MCF 10A (cell line): Measurements from ENCODE around the gene MYLK. TPM values are rescaled to one million over a fixed set of nuclear protein-coding genes. Genes with fewer than 3 reads are reported as not detected.

Experiments used
- BruUV-seq: library from RNA; stranded (reverse); fragments of 400-500 nt; replicated peaks from 2 replicates; lab custom pipeline; 2021; lab: Mats Ljungman, UMichigan
- CTCF ChIA-PET: fragments of 300-600 bp; sonication (Branson Sonifier 250); formaldehyde crosslinking; extraction: SDS; loops from one replicate; lab custom pipeline; 2021; ENCODE audit warnings: antibody characterized with exemption, inconsistent platforms; lab: Yijun Ruan, JAX
- POLR2A ChIA-PET: fragments of 300-600, 350-650 bp; sonication (Branson Sonifier 250); formaldehyde crosslinking; extraction: SDS; loops from one replicate; lab custom pipeline; 2020; ENCODE audit warnings: antibody characterized with exemption, inconsistent platforms; lab: Yijun Ruan, JAX
- DNase-seq: peaks from one replicate; pipeline ENCODE4 v3.0.0-alpha.2; 2018; ENCODE audit not compliant: unreplicated experiment
- H3K27ac Mint-ChIP-seq: one replicate; pipeline ENCODE4 v1.8.0; 2022; ENCODE audit warnings: mild to moderate bottlenecking, low read depth, mixed read lengths; ENCODE audit not compliant: unreplicated experiment
- H3K27me3 Mint-ChIP-seq: one replicate; pipeline ENCODE4 v1.8.0; 2022; ENCODE audit warnings: mixed read lengths; ENCODE audit not compliant: insufficient read depth, unreplicated experiment
- H3K36me3 Mint-ChIP-seq: one replicate; pipeline ENCODE4 v1.8.0; 2022; ENCODE audit warnings: mild to moderate bottlenecking, moderate library complexity, mixed read lengths; ENCODE audit not compliant: insufficient read depth, unreplicated experiment
- H3K4me1 Mint-ChIP-seq: one replicate; pipeline ENCODE4 v1.8.0; 2022; ENCODE audit warnings: mixed read lengths; ENCODE audit not compliant: insufficient read depth, unreplicated experiment
- H3K4me3 Mint-ChIP-seq: one replicate; pipeline ENCODE4 v1.8.0; 2022; ENCODE audit warnings: mild to moderate bottlenecking, moderate library complexity, mixed read lengths; ENCODE audit not compliant: unreplicated experiment
- H3K9me3 Mint-ChIP-seq: one replicate; pipeline ENCODE4 v1.8.0; 2022; ENCODE audit warnings: mixed read lengths; ENCODE audit not compliant: unreplicated experiment
- CTCF ChIP-seq: fragments of 200-600 bp; IDR thresholded peaks from one replicate; pipeline ENCODE4 v1.8.0; 2022; ENCODE audit warnings: antibody characterized with exemption, mild to moderate bottlenecking; ENCODE audit not compliant: unreplicated experiment
- intact Hi-C: fragments of 100-400 bp; cut with micrococcal nuclease; formaldehyde crosslinking; loops from 2 replicates; pipeline ENCODE4 v1.14.1; 2022
- total RNA-seq: library from RNA; stranded (reverse); gene quantifications from 2 replicates; pipeline ENCODE4 v1.2.3, GENCODE V29; 2022

The MYLK gene
- total RNA-seq, 1 experiment from 2014 or later = 2.3 TPM

- no peak overlapping the region for H3K27ac Mint-ChIP-seq
- DNase-seq = no peak
- H3K36me3 Mint-ChIP-seq = peaks cover under 1% of the 10 kb centered on the region
- POLR2A ChIA-PET = no interaction called here
- H3K9me3 Mint-ChIP-seq = no peaks in the 10 kb centered on the region
- intact Hi-C loops = no loop called here
- TF ChIP-seq CTCF = no peak
- no TSS peak for BruUV-seq
- no peak overlapping the region for H3K4me3 Mint-ChIP-seq
- no peaks in the 10 kb centered on the region for H3K27me3 Mint-ChIP-seq
- CTCF ChIA-PET = no interaction called here
- H3K4me1 Mint-ChIP-seq = no peaks in the 10 kb centered on the region
Measured at GRCh38 chr3:123778991-123779622, 105.0 kb downstream of the MYLK start.

- ChIA-PET POLR2A (no interaction called here), CTCF (no interaction called here)
Measured at GRCh38 chr3:123778525-123778924, 105.6 kb downstream of the MYLK start.

GRCh38 chr3:123776071-123776782 is 107.9 kb downstream of the MYLK start:
- CTCF ChIA-PET = interaction anchor here (0.6 to 1.3 kb wide), 3 partner anchors 52 to 575 kb away, joined by 3 to 4 read pairs (median 3); no protein-coding TSS in a partner anchor
- no TSS peak for BruUV-seq
- Mint-ChIP-seq H3K4me3 (no peak overlapping the region), H3K36me3 (no peaks in the 10 kb centered on the region), H3K9me3 (no peaks in the 10 kb centered on the region), H3K27ac (no peak overlapping the region), H3K27me3 (no peaks in the 10 kb centered on the region), H3K4me1 (no peaks in the 10 kb centered on the region)
- POLR2A ChIA-PET = no interaction called here
- intact Hi-C loops = no loop called here
- TF ChIP-seq CTCF = no peak
- DNase-seq = no peak

More at GRCh38 chr3:123778525-123778924, 105.6 kb downstream of the MYLK start:
- no peaks in the 10 kb centered on the region for H3K27me3 Mint-ChIP-seq
- intact Hi-C loops = no loop called here
- H3K9me3 Mint-ChIP-seq = no peaks in the 10 kb centered on the region
- H3K4me1 Mint-ChIP-seq = no peaks in the 10 kb centered on the region
- H3K4me3 Mint-ChIP-seq = no peak overlapping the region
- DNase-seq = no peak
- H3K27ac Mint-ChIP-seq = no peak overlapping the region
- no peaks in the 10 kb centered on the region for H3K36me3 Mint-ChIP-seq
- no TSS peak for BruUV-seq
- no peak for TF ChIP-seq CTCF

- TF ChIP-seq CTCF = no peak
- H3K4me3 Mint-ChIP-seq = no peak overlapping the region
- no peaks in the 10 kb centered on the region for H3K9me3 Mint-ChIP-seq
- H3K27me3 Mint-ChIP-seq = no peaks in the 10 kb centered on the region
- H3K36me3 Mint-ChIP-seq = no peaks in the 10 kb centered on the region
- no peaks in the 10 kb centered on the region for H3K4me1 Mint-ChIP-seq
- no TSS peak for BruUV-seq
- intact Hi-C loops = no loop called here
- ChIA-PET POLR2A (no interaction called here), CTCF (no interaction called here)
- DNase-seq = no peak
- H3K27ac Mint-ChIP-seq = no peak overlapping the region
Measured at GRCh38 chr3:123774474-123774873, 109.7 kb downstream of the MYLK start.
